NCI-H774 (cell line): ENCODE measurements around the gene DOCK4.

ENCODE experiments used
- DNase-seq: peaks from one replicate; lab custom pipeline; 2025; lab: John Stamatoyannopoulos, UW

Gene DOCK4

GRCh38 chr7:111729483-111729882, 476.7 kb downstream of the DOCK4 start:
- no peak for DNase-seq

GRCh38 chr7:111728635-111728995, 477.6 kb downstream of the DOCK4 start:
- DNase-seq: no peak

- no peak for DNase-seq
Measured at GRCh38 chr7:111727905-111728634, 478.1 kb downstream of the DOCK4 start.

- DNase-seq: no peak
Measured at GRCh38 chr7:111718886-111719285, 487.3 kb downstream of the DOCK4 start.

- DNase-seq: no peak
Measured at GRCh38 chr7:111711426-111712065, 494.7 kb downstream of the DOCK4 start.

GRCh38 chr7:111710839-111711380, 495.3 kb downstream of the DOCK4 start:
- DNase-seq: no peak

GRCh38 chr7:111708072-111708471, 498.1 kb downstream of the DOCK4 start:
- no peak for DNase-seq

- DNase-seq: no peak
Measured at GRCh38 chr7:111705807-111706206, 500.4 kb downstream of the DOCK4 start.

GRCh38 chr7:111697771-111698170, 508.4 kb downstream of the DOCK4 start:
- no peak for DNase-seq

- DNase-seq: no peak
Measured at GRCh38 chr7:111694376-111694775, 511.8 kb downstream of the DOCK4 start.

- DNase-seq: no peak
Measured at GRCh38 chr7:111690364-111691111, 515.7 kb downstream of the DOCK4 start.

GRCh38 chr7:111685349-111685748, 520.9 kb downstream of the DOCK4 start:
- no peak for DNase-seq

- DNase-seq: no peak
Measured at GRCh38 chr7:111682588-111683340, 523.4 kb downstream of the DOCK4 start.

GRCh38 chr7:111681242-111681641, 525.0 kb downstream of the DOCK4 start:
- no peak for DNase-seq

- DNase-seq: no peak
Measured at GRCh38 chr7:111678986-111679385, 527.2 kb downstream of the DOCK4 start.

GRCh38 chr7:111678281-111678680, 527.9 kb downstream of the DOCK4 start:
- DNase-seq: no peak

GRCh38 chr7:111677848-111678247, 528.4 kb downstream of the DOCK4 start:
- DNase-seq: no peak

GRCh38 chr7:111676811-111677210, 529.4 kb downstream of the DOCK4 start:
- DNase-seq: no peak
